Measurements from ENCODE around the gene COPE.

Gene COPE

GRCh38 chr19:18857223-18857622 lies 62.0 kb downstream of the COPE start:
- no peak for FAIRE-seq

GRCh38 chr19:18856385-18857126 lies 62.6 kb downstream of the COPE start:
- DNase-seq (ENCODE audit: insufficient read length, low spot score): peak; percentile 72
- no peak for FAIRE-seq
- TF ChIP-seq POLR2A (IDR thresholded peaks at IDR 0.05; ENCODE audit: low read depth, low read length): no peak

More at GRCh38 chr19:18857223-18857622, 62.0 kb downstream of the COPE start:
- TF ChIP-seq POLR2A (IDR thresholded peaks at IDR 0.05; ENCODE audit: low read depth, low read length): no peak
- DNase-seq (ENCODE audit: insufficient read length, low spot score): no peak

GRCh38 chr19:18855647-18856384 lies 63.4 kb downstream of the COPE start:
- no peak for TF ChIP-seq POLR2A (IDR thresholded peaks at IDR 0.05; ENCODE audit: low read depth, low read length)
- FAIRE-seq: no peak
- no peak for DNase-seq (ENCODE audit: insufficient read length, low spot score)

GRCh38 chr19:18854982-18855381 lies 64.2 kb downstream of the COPE start:
- FAIRE-seq: no peak
- no peak for DNase-seq (ENCODE audit: insufficient read length, low spot score)
- TF ChIP-seq POLR2A (IDR thresholded peaks at IDR 0.05; ENCODE audit: low read depth, low read length): no peak

GRCh38 chr19:18853755-18854427 lies 65.3 kb downstream of the COPE start:
- FAIRE-seq: no peak
- TF ChIP-seq POLR2A (IDR thresholded peaks at IDR 0.05; ENCODE audit: low read depth, low read length): no peak
- DNase-seq (ENCODE audit: insufficient read length, low spot score): no peak

- TF ChIP-seq POLR2A (IDR thresholded peaks at IDR 0.05; ENCODE audit: low read depth, low read length): no peak
- FAIRE-seq: no peak
- no peak for DNase-seq (ENCODE audit: insufficient read length, low spot score)
Measured at GRCh38 chr19:18852648-18853047, 66.5 kb downstream of the COPE start.

- DNase-seq (ENCODE audit: insufficient read length, low spot score) (no peak), FAIRE-seq (no peak)
- TF ChIP-seq POLR2A (IDR thresholded peaks at IDR 0.05; ENCODE audit: low read depth, low read length): no peak
Measured at GRCh38 chr19:18851673-18852325, 67.4 kb downstream of the COPE start.

GRCh38 chr19:18850471-18851375 lies 68.5 kb downstream of the COPE start:
- TF ChIP-seq POLR2A (IDR thresholded peaks at IDR 0.05; ENCODE audit: low read depth, low read length): no peak
- no peak for DNase-seq (ENCODE audit: insufficient read length, low spot score)
- FAIRE-seq: no peak

GRCh38 chr19:18849838-18850400 lies 69.3 kb downstream of the COPE start:
- no peak for DNase-seq (ENCODE audit: insufficient read length, low spot score)
- no peak for TF ChIP-seq POLR2A (IDR thresholded peaks at IDR 0.05; ENCODE audit: low read depth, low read length)
- FAIRE-seq: no peak

Measured in H54 (cell line).